ENCODE measurements around the gene DLGAP4. TPM values are rescaled to one million over a fixed set of nuclear protein-coding genes. Genes with fewer than 3 reads are reported as not detected.

DLGAP4 gene
- total and polyA plus RNA-seq, 2 of the 13 experiments (the other 11 are each of a cell fraction or from before 2014, with no cell fraction given) = 15.2 to 26.7 TPM

- TF ChIP-seq ZBTB37 (CRISPR knock-in tag; IDR thresholded peaks at IDR 0.05) = no peak
- no peak; the same call in 1 of the 2 replicates for TF ChIP-seq ETV5 (CRISPR knock-in tag; IDR thresholded peaks at IDR 0.05; ENCODE audit: borderline replicate concordance)
- TF ChIP-seq NCOA5 (CRISPR knock-in tag; IDR thresholded peaks at IDR 0.05) = no peak
- TF ChIP-seq FLYWCH1 (CRISPR knock-in tag; IDR thresholded peaks at IDR 0.05) = no peak
- TF ChIP-seq HDAC1 (CRISPR knock-in tag; IDR thresholded peaks at IDR 0.05) = peak; percentile 46; the same call in 1 of the 2 replicates
- TF ChIP-seq ZFX (CRISPR knock-in tag; IDR thresholded peaks at IDR 0.05; ENCODE audit: low read depth) = peak; percentile 24; the same call in 1 of the 2 replicates
- TF ChIP-seq ZNF782 (CRISPR knock-in tag; IDR thresholded peaks at IDR 0.05; ENCODE audit: borderline replicate concordance) = 0 out of 2 replicates have a peak, but pooled peaks have one; percentile 31
- TF ChIP-seq HOXD1 (CRISPR knock-in tag; IDR thresholded peaks at IDR 0.05) = no peak
- peak; percentile 29; the same call in 1 of the 2 replicates for TF ChIP-seq MAX (IDR thresholded peaks at IDR 0.05)
- no peak for TF ChIP-seq RORA (CRISPR knock-in tag; IDR thresholded peaks at IDR 0.05)
- no peak for TF ChIP-seq RELA (CRISPR knock-in tag; IDR thresholded peaks at IDR 0.05)
- no peak for TF ChIP-seq ZNF768 (CRISPR knock-in tag; IDR thresholded peaks at IDR 0.05)
- TF ChIP-seq PAWR (CRISPR knock-in tag; IDR thresholded peaks at IDR 0.05; ENCODE audit: borderline replicate concordance) = no peak
- TF ChIP-seq GTF3A (CRISPR knock-in tag; conservative IDR thresholded peaks at IDR 0.05) = 0 out of 2 replicates have a peak, but pooled peaks have one; percentile 60
- 0 out of 2 replicates have a peak, but pooled peaks have one; percentile 33 for TF ChIP-seq PPARG (CRISPR knock-in tag; conservative IDR thresholded peaks at IDR 0.05)
- TF ChIP-seq PLSCR1 (CRISPR knock-in tag; IDR thresholded peaks at IDR 0.05; ENCODE audit: borderline replicate concordance) = no peak
- no peak for TF ChIP-seq GZF1 (CRISPR knock-in tag; IDR thresholded peaks at IDR 0.05)
- TF ChIP-seq MAF1 (CRISPR knock-in tag; IDR thresholded peaks at IDR 0.05; ENCODE audit: borderline replicate concordance) = no peak
- peak; percentile 31; the same call in 1 of the 2 replicates for TF ChIP-seq SP4 (CRISPR knock-in tag; IDR thresholded peaks at IDR 0.05)
- TF ChIP-seq ZNF766 (CRISPR knock-in tag; IDR thresholded peaks at IDR 0.05; ENCODE audit: borderline replicate concordance) = no peak
- no peak for TF ChIP-seq TAF1 (CRISPR knock-in tag; IDR thresholded peaks at IDR 0.05)
- no peak for TF ChIP-seq TEAD3 (CRISPR knock-in tag; optimal IDR thresholded peaks at IDR 0.05; ENCODE audit: borderline replicate concordance)
- TF ChIP-seq, protein P1, sequence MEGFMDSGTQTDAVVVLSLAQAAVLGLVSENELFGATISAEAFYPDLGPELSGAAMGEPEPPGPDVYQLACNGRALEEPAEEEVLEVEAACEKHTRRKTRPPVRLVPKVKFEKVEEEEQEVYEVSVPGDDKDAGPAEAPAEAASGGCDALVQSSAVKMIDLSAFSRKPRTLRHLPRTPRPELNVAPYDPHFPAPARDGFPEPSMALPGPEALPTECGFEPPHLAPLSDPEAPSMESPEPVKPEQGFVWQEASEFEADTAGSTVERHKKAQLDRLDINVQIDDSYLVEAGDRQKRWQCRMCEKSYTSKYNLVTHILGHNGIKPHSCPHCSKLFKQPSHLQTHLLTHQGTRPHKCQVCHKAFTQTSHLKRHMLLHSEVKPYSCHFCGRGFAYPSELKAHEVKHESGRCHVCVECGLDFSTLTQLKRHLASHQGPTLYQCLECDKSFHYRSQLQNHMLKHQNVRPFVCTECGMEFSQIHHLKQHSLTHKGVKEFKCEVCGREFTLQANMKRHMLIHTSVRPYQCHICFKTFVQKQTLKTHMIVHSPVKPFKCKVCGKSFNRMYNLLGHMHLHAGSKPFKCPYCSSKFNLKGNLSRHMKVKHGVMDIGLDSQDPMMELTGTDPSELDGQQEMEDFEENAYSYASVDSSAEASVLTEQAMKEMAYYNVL (CRISPR knock-in tag; IDR thresholded peaks at IDR 0.05; ENCODE audit: borderline replicate concordance) = no peak
- TF ChIP-seq HES4 (CRISPR knock-in tag; IDR thresholded peaks at IDR 0.05; ENCODE audit: borderline replicate concordance) = no peak
- no peak for TF ChIP-seq SMAD9 (CRISPR knock-in tag; IDR thresholded peaks at IDR 0.05)
- no peak for TF ChIP-seq HOXA5 (CRISPR knock-in tag; IDR thresholded peaks at IDR 0.05)
- no peak for TF ChIP-seq NR2F2 (IDR thresholded peaks at IDR 0.05; ENCODE audit: borderline replicate concordance, low read depth)
Observed at GRCh38 chr20:36455972-36456625, 150.0 kb downstream of the DLGAP4 start (continued).

Data from HepG2 (cell line).